CD4-positive, alpha-beta T cell treated with Interleukin-6 for 4 hours (primary cell): Measurements from ENCODE around the gene ANKRD13A.
"Not testable (repeated sequence)": the region's sequence is repeated elsewhere in the genome, so short reads cannot be mapped to it uniquely, and the experiment has no call there.

Experiments
- DNase-seq: peaks from one replicate; pipeline ENCODE4 v3.0.0-alpha.2; 2020; ENCODE audit warnings: mixed read lengths

ANKRD13A gene

DNA sequence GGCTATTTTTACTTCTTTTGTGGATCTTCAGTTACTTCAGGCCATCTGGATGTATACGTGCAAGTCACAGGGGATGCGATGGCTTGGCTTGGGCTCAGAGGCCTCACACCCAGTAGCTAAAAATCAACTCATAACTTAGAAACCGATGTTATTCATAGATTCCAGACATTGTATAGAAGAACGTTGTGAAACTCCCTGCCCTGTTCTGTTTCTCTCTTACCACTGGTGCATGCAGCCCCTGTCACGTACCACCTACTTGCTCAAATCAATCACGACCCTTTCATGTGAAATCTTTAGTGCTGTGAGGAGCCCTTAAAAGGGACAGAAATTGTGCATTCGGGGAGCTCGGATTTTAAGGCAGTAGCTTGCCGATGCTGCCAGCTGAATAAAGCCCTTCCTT is 50.4 kb downstream of the ANKRD13A start:
- DNase-seq, result not testable (repeated sequence)

DNA sequence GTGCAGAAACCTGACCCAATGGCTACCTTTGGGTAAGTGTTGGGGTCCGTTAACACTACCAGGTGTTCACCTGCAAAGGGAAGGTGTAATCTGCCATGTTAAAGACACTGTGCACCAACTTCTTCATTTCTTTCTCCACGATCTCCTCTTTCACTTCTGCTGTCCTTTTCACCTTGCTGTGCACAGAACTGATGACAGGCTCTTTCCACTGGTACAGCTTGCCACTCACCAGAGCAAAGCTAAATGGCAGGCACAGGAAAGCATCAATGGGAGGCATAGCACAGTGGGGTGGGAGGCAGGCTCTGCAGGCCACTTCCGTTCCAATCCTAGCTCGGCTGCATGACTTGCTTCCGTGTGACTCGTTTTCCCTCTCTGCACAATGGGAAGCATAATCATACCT is 51.7 kb downstream of the ANKRD13A start:
- DNase-seq, result no peak

GRCh38 chr12:110055375-110056352 is 56.4 kb downstream of the ANKRD13A start:
- DNase-seq, result not testable (repeated sequence)

GRCh38 chr12:110056643-110057042 is 57.4 kb downstream of the ANKRD13A start:
- DNase-seq, result not testable (repeated sequence)

GRCh38 chr12:110058875-110059615 is 59.8 kb downstream of the ANKRD13A start:
- no peak for DNase-seq

GRCh38 chr12:110059651-110060000 is 60.4 kb downstream of the ANKRD13A start:
- no peak for DNase-seq

DNA sequence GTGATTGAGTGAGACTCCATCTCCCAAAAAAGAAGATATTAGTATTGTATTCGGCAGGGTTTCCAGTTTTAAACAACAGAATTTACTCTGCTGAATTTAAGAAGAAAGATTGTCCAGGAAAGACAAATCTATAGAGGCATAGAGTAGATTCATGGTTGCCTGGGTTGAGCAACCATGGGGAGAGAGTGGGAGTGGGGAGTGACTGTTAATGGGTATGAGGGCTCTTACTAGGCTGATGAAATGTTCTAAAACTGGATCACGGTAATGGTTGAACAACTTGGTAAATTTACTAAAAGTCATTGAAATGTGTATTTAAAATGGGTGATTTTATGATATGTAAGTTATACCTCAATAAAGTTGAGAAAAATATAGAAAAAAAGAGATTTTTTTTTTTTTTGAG is 63.0 kb downstream of the ANKRD13A start:
- DNase-seq, result no peak

GRCh38 chr12:110065540-110065939 is 66.3 kb downstream of the ANKRD13A start:
- no peak for DNase-seq

GRCh38 chr12:110067531-110067930 is 68.3 kb downstream of the ANKRD13A start:
- no peak for DNase-seq

DNA sequence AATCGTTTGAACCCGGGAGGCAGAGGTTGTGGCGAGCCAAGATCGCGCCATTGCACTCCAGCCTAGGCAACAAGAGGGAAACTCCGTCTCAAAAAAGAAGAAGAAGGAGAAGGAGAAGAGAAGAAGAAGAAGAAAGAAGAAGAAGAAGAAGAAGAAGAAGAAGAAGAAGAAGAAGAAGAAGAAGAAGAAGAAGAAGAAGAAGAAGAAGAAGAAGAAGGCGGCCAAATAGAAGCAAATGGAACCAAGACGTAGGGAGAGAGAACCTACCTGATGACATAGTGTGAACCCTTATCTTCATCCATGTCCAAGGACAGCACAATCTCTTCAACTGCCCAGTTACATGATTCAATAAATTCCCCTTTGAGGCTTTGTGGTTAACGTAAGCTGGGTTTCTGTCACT is 68.9 kb downstream of the ANKRD13A start:
- DNase-seq, result not testable (repeated sequence)

DNA sequence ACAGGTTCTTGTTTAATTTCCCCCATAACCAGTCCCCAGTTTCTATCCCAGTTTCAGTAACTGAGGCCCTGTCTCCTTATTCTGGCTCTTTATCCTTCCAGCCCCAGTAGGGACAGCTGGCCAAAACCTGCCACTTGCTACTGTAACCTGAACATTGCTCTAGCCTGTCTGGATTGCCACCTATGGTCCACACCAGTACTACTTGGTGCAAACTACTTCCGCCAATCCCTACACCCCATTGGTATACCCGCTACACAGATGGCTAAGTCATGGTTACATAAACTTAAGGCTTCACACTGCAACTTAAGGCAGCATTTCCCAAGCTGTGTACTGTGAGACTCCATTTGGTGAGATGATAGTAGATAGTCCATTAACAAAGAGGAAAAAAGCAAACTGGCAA is 69.4 kb downstream of the ANKRD13A start:
- no peak for DNase-seq

DNA sequence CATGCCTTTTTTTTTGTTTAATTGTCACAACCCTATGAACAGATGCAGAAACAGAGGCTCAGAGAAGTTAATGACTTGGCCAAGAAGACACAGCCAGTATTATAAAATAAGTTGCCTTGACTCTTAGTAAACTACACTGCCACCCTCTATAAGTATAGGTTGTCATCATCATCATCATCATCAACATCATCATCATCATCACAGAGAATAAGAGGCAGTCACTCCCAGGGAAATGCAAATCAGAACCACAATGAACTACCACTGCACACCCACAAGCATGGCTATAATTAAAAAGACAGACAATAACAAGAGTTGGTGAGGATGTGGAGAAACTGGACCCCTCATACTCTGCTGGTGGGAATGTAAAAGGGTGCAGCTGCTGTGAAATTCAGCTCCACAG is 72.3 kb downstream of the ANKRD13A start:
- no peak for DNase-seq

DNA sequence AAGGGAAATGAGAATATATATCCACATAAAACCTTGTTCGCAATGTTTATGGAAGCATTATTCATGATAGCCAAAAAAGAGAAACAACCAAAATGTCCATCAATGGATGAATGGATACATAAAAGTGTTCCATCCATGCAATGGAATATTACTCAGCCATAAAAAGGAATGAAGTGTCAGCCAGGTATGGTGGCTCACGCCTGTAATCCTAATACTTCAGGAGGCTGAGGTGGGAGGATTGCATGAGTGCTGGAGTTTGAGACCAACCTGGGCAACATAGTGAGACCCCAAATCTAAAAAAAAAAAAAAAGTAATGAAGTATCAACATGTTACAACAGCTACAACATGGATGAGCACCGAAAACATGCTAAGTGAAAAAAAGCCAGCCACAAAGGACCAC is 72.7 kb downstream of the ANKRD13A start:
- no peak for DNase-seq

DNA sequence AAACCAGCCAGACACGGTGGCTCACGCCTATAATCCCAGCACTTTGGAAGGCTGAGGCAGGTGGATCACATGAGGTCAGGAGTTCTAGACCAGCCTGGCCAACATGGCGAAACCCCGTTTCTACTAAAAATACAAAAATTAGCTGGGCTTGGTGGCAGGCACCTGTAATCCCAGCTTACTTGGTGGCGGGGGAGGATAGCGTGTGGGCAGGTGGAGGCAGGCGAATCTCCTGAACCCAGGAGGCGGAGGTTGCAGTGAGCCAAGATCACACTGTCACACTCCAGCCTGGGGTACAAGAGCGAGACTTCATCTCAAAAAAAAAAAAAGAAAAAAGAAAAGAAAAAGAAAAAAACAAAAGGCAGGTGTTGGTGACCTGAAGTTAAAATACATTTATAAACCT is 73.4 kb downstream of the ANKRD13A start:
- not testable (repeated sequence) for DNase-seq

GRCh38 chr12:110073049-110073831 is 74.0 kb downstream of the ANKRD13A start:
- DNase-seq, result peak; percentile 31

GRCh38 chr12:110074089-110074488 is 74.9 kb downstream of the ANKRD13A start:
- DNase-seq, result no peak

DNA sequence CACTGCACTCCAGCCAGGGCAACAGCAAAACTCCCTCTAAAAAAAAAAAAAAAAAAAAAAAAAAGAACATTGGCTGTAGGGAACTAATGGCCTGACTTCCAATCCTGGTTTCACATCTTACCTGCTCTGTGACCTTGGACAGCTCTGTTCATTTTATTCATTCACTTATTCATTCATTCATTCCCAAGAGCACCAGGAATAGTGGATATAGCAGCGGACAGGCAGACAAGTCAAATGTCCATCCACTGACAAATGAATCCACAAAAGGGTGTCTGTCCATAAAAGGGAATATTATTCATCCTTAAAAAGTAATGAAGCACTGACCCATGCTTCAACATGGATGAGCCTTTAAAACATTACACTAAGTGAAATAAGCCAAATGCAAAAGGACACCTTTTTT is 76.7 kb downstream of the ANKRD13A start:
- no peak for DNase-seq

DNA sequence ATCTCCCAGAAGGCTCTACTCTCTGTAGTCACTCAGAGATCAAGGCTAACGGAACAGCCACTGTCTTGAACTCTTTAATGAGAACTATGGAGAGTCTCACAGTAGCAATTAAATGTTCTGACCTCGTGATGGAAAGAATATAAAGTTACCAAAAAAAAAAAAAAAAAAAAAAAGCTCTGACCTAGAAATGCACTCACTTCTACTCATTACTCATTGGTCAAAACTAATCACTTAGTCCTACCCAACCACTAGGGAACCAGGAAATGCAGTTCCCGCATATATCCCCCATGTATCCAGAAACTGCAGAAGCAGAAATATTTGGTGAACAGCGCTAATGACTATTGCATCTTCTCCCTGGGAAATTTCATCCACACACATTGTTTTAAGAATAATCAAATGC is 78.6 kb downstream of the ANKRD13A start:
- DNase-seq, result no peak

- peak; percentile 80 for DNase-seq
Measured at GRCh38 chr12:110079477-110080400, 80.5 kb downstream of the ANKRD13A start.

DNA sequence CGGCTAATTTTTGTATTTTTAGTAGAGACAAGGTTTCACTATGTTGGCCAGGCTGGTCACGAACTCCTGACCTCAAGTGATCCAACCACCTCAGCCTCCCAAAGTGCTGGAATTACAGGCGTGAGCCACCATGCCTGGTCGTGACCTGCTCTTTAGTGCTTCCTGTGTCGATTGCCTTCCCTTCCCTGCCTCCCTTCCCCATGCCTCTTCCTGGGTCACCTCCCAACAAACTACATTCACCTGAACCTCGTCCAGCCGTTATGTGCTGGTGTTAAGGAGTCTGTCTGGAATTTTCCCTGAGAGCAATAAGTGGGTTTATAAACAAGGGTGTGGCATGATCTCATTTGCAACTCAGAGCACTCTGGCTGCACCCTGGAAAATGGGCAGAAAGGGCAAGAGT is 81.2 kb downstream of the ANKRD13A start:
- no peak for DNase-seq

DNA sequence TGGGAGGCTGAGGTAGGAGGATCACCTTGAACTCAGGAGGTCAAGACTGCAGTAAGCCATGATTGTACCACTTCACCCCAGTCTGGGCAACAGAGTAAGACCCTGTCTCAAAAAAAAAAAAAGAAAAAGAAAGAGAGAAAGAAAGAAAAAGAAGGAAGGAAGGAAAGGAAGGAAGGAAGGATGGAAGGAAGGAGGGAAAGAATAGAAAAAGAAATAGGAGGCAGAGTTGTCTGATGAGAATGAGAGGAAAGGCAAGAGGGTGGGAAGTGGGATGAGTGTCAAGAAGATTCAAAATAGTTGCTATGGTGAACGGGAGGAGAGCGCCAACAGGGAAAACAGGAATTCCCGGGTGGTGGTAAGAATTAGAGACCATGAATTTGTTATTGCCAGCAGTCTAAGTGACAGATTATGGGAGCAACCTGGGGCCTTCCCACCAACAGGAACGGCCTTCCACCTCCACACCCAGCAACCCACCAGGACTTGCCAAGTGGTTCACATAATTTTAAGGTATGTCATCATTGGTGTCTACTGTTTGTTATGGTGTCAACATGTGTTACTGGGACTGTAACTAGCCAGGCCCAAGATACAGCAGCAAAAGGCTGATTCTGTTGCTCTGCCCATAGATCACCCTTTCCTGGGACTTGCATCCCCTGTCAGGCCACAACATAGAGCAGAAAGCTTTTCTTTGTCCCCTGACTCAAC is 85.2 kb downstream of the ANKRD13A start:
- DNase-seq, result no peak
